ENCODE data around the gene PRSS3.

- TF ChIP-seq CTCF (IDR thresholded peaks at IDR 0.05 in 8 of 11, conservative IDR thresholded peaks at IDR 0.05 in 3 of 11) (no peak), POLR2AphosphoS5 (IDR thresholded peaks at IDR 0.05) (no peak), POLR2A (IDR thresholded peaks at IDR 0.05) (no peak)
Measured at GRCh38 chr9:33818847-33819500, 23.6 kb downstream of the PRSS3 start.
